GM19023 (cell line): ENCODE measurements around the gene CCDC92.

Experiments
- ATAC-seq: cut with Tn5 transposase; IDR thresholded peaks from one replicate; pipeline ENCODE4 v1.9.1; 2021; ENCODE audit warnings: mild to moderate bottlenecking, moderate library complexity; ENCODE audit not compliant: unreplicated experiment

The CCDC92 gene

GRCh38 chr12:123891516-123892179 lies 81.0 kb downstream of the CCDC92 start:
- ATAC-seq, result no peak

GRCh38 chr12:123891011-123891410 lies 81.6 kb downstream of the CCDC92 start:
- ATAC-seq, result no peak

GRCh38 chr12:123890536-123890902 lies 82.1 kb downstream of the CCDC92 start:
- no peak for ATAC-seq

- no peak for ATAC-seq
Observed at GRCh38 chr12:123889848-123890535, 82.6 kb downstream of the CCDC92 start.

- ATAC-seq, result no peak
Observed at GRCh38 chr12:123888989-123889388, 83.6 kb downstream of the CCDC92 start.

GRCh38 chr12:123886931-123887582 lies 85.6 kb downstream of the CCDC92 start:
- ATAC-seq, result no peak

- ATAC-seq, result no peak
Observed at GRCh38 chr12:123886258-123886657, 86.4 kb downstream of the CCDC92 start.
